WTC11 (cell line): ENCODE measurements around the gene TMEM120B. TPM values are rescaled to one million over a fixed set of nuclear protein-coding genes. Genes with fewer than 3 reads are reported as not detected.

Experiments used
- ATAC-seq: fragments of 200-7000 bp; cut with Tn5 transposase; 2 replicates; pipeline ENCODE4 v1.10.0; 2021; ENCODE audit warnings: mild to moderate bottlenecking, moderate library complexity
- CTCF ChIA-PET: fragments of 300-600 bp; sonication (Branson Sonifier 250); formaldehyde crosslinking; loops from one replicate; lab custom pipeline; 2021; ENCODE audit warnings: antibody characterized with exemption; lab: Charles Lee
- POLR2A ChIA-PET: fragments of 350-600 bp; sonication (Branson Sonifier 250); formaldehyde crosslinking; loops from one replicate; lab custom pipeline; 2021; ENCODE audit warnings: antibody characterized with exemption; lab: Charles Lee
- DNase-seq: peaks from one replicate; pipeline ENCODE4 v3.0.0; 2021; ENCODE audit warnings: low spot score
- H3K27ac Mint-ChIP-seq: 2 replicates; pipeline ENCODE4 v1.8.0; 2021; ENCODE audit warnings: mixed read lengths
- H3K27me3 Mint-ChIP-seq: 2 replicates; pipeline ENCODE4 v1.8.0; 2021; ENCODE audit warnings: low read depth, mild to moderate bottlenecking, moderate library complexity, mixed read lengths
- H3K36me3 Mint-ChIP-seq: 2 replicates; pipeline ENCODE4 v1.8.0; 2021; ENCODE audit warnings: mixed read lengths
- H3K4me1 Mint-ChIP-seq: 2 replicates; pipeline ENCODE4 v1.8.0; 2022; ENCODE audit warnings: mixed read lengths
- H3K4me3 Mint-ChIP-seq: 2 replicates; pipeline ENCODE4 v1.8.0; 2021; ENCODE audit warnings: mild to moderate bottlenecking, moderate library complexity, mixed read lengths
- H3K9me3 Mint-ChIP-seq: 2 replicates; pipeline ENCODE4 v1.8.0; 2021; ENCODE audit warnings: mixed read lengths
- FOXK1 ChIP-seq: sonication (generic); formaldehyde crosslinking; IDR thresholded peaks from 2 replicates; pipeline ENCODE4 v1.8.0; 2022; ENCODE audit warnings: mild to moderate bottlenecking, moderate library complexity, missing genetic modification reagents
- KAT7 ChIP-seq: sonication (generic); formaldehyde crosslinking; IDR thresholded peaks from 2 replicates; pipeline ENCODE4 v1.8.1; 2023; ENCODE audit warnings: missing genetic modification reagents, mild to moderate bottlenecking, borderline replicate concordance
- NR1H2 ChIP-seq: sonication (generic); formaldehyde crosslinking; IDR thresholded peaks from 2 replicates; pipeline ENCODE4 v1.9.0; 2021; ENCODE audit warnings: mild to moderate bottlenecking, moderate library complexity, missing genetic modification reagents
- RORB ChIP-seq: fragments of 250-450 bp; sonication (Bioruptor Pico); IDR thresholded peaks from 2 replicates; pipeline ENCODE4 v1.9.0; 2021; ENCODE audit warnings: mild to moderate bottlenecking
- TEAD1 ChIP-seq: sonication (generic); formaldehyde crosslinking; IDR thresholded peaks from 2 replicates; pipeline ENCODE4 v1.8.0; 2022; ENCODE audit warnings: mild to moderate bottlenecking, missing genetic modification reagents
- ZNF138 ChIP-seq: sonication (generic); formaldehyde crosslinking; conservative IDR thresholded peaks from 2 replicates; pipeline ENCODE4 v1.8.1; 2022; ENCODE audit warnings: mild to moderate bottlenecking, moderate library complexity, missing genetic modification reagents
- ZNF317 ChIP-seq: sonication (generic); formaldehyde crosslinking; IDR thresholded peaks from 2 replicates; pipeline ENCODE4 v1.8.1; 2023; ENCODE audit warnings: low read depth, mild to moderate bottlenecking, moderate library complexity, missing genetic modification reagents, borderline replicate concordance
- total RNA-seq: library from RNA; stranded (reverse); gene quantifications from 3 replicates; pipeline ENCODE4 v1.2.3, GENCODE V29; 2021
- TF ChIP-seq, protein P1 (sequence below): sonication (generic); formaldehyde crosslinking; IDR thresholded peaks from 2 replicates; pipeline ENCODE4 v1.8.0; 2023; ENCODE audit warnings: missing genetic modification reagents
- TF ChIP-seq, protein P2 (sequence below): sonication (generic); formaldehyde crosslinking; IDR thresholded peaks from 2 replicates; pipeline ENCODE4 v1.8.1; 2023; ENCODE audit warnings: mild to moderate bottlenecking, missing genetic modification reagents
- TF ChIP-seq, protein P3 (sequence below): sonication (generic); formaldehyde crosslinking; IDR thresholded peaks from 2 replicates; pipeline ENCODE4 v1.8.0; 2022; ENCODE audit warnings: mild to moderate bottlenecking, missing genetic modification reagents
- TF ChIP-seq, protein P4 (sequence below): sonication (generic); formaldehyde crosslinking; conservative IDR thresholded peaks from 2 replicates; pipeline ENCODE4 v1.8.1; 2023; ENCODE audit warnings: mild to moderate bottlenecking, low read depth, missing genetic modification reagents, moderate library complexity
- TF ChIP-seq, protein P5 (sequence below): sonication (generic); formaldehyde crosslinking; IDR thresholded peaks from 2 replicates; pipeline ENCODE4 v1.8.0; 2022; ENCODE audit warnings: mild to moderate bottlenecking, missing genetic modification reagents
- TF ChIP-seq, protein P6 (sequence below): sonication (generic); formaldehyde crosslinking; IDR thresholded peaks from 2 replicates; pipeline ENCODE4 v1.8.1; 2022; ENCODE audit warnings: missing genetic modification reagents, borderline replicate concordance
- TF ChIP-seq, protein P7 (sequence below): sonication (generic); formaldehyde crosslinking; IDR thresholded peaks from 2 replicates; pipeline ENCODE4 v1.8.0; 2022; ENCODE audit warnings: missing genetic modification reagents
- TF ChIP-seq, protein P8 (sequence below): sonication (generic); formaldehyde crosslinking; IDR thresholded peaks from 2 replicates; pipeline ENCODE4 v1.8.0; 2023; ENCODE audit warnings: missing genetic modification reagents, mild to moderate bottlenecking, borderline replicate concordance
- TF ChIP-seq, protein P9 (sequence below): sonication (generic); formaldehyde crosslinking; IDR thresholded peaks from 2 replicates; pipeline ENCODE4 v1.8.0; 2022; ENCODE audit warnings: mild to moderate bottlenecking, missing genetic modification reagents

Gene TMEM120B
- total RNA-seq, 1 experiment from 2014 or later, result 36.9 TPM

DNA sequence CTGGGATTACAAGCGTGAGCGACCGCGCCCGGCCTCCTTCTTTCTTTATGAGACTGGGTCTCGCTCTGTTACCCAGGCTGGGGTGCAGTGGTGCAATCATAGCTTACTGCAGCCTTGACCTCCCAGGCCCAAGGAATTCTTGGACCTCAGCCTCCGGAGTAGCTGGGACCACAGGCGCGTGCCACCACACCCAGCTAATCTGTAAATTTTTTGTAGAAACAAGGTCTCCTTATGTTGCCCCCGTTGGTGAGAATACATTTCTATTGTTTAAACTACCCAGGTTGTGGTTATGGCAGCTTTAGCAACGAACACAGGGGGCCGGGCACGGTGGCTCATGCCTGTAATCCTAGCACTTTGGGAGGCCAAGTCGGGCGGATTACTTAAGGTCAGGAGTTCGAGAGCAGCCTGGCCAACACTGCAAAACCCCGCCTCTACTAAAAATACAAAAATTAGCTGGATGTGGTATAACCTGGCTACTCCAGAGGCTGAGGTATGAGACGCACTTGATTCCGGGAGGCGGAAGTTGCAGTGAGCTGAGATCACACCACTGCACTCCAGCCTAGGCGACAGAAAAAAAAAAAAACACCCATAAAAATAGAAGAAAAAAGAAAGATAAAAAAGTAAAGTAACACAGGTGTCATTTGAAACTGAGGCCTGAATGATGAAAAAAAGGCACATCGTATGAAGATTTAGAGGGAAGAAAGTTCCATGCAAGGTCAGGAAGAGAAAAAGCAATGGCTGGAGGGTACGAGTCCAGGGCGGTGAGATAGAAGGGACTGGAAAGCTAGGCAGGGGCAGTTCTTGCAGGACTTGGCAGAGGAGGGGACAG lies 977 bp upstream of the TMEM120B start:
- no peaks in the 10 kb centered on the region for H3K27me3 Mint-ChIP-seq
- peaks cover 27% of the 10 kb centered on the region for H3K4me1 Mint-ChIP-seq
- ChIA-PET POLR2A (interaction anchor here (0.6 to 1.9 kb wide), 5 partner anchors 82 to 101 kb away, joined by 3 to 11 read pairs (median 6); partner anchors contain the start of gene RHOF), CTCF (interaction anchor here (0.8 to 3.5 kb wide), 15 partner anchors 13 to 269 kb away, joined by 3 to 32 read pairs (median 5); partner anchors contain the start of gene RHOF)
- ATAC-seq (peak; percentile 7; the same call in 1 of the 2 replicates), DNase-seq (no peak)
- TF ChIP-seq, protein P1, sequence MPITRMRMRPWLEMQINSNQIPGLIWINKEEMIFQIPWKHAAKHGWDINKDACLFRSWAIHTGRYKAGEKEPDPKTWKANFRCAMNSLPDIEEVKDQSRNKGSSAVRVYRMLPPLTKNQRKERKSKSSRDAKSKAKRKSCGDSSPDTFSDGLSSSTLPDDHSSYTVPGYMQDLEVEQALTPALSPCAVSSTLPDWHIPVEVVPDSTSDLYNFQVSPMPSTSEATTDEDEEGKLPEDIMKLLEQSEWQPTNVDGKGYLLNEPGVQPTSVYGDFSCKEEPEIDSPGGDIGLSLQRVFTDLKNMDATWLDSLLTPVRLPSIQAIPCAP (CRISPR knock-in tag), result no peak
- TF ChIP-seq FOXK1 (CRISPR knock-in tag), result no peak
- TF ChIP-seq, protein P2, sequence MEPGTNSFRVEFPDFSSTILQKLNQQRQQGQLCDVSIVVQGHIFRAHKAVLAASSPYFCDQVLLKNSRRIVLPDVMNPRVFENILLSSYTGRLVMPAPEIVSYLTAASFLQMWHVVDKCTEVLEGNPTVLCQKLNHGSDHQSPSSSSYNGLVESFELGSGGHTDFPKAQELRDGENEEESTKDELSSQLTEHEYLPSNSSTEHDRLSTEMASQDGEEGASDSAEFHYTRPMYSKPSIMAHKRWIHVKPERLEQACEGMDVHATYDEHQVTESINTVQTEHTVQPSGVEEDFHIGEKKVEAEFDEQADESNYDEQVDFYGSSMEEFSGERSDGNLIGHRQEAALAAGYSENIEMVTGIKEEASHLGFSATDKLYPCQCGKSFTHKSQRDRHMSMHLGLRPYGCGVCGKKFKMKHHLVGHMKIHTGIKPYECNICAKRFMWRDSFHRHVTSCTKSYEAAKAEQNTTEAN (CRISPR knock-in tag), result no peak
- TF ChIP-seq, protein P3, sequence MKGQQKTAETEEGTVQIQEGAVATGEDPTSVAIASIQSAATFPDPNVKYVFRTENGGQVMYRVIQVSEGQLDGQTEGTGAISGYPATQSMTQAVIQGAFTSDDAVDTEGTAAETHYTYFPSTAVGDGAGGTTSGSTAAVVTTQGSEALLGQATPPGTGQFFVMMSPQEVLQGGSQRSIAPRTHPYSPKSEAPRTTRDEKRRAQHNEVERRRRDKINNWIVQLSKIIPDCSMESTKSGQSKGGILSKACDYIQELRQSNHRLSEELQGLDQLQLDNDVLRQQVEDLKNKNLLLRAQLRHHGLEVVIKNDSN, result no peak
- no peak for TF ChIP-seq RORB (CRISPR knock-in tag)
- TF ChIP-seq, protein P4, sequence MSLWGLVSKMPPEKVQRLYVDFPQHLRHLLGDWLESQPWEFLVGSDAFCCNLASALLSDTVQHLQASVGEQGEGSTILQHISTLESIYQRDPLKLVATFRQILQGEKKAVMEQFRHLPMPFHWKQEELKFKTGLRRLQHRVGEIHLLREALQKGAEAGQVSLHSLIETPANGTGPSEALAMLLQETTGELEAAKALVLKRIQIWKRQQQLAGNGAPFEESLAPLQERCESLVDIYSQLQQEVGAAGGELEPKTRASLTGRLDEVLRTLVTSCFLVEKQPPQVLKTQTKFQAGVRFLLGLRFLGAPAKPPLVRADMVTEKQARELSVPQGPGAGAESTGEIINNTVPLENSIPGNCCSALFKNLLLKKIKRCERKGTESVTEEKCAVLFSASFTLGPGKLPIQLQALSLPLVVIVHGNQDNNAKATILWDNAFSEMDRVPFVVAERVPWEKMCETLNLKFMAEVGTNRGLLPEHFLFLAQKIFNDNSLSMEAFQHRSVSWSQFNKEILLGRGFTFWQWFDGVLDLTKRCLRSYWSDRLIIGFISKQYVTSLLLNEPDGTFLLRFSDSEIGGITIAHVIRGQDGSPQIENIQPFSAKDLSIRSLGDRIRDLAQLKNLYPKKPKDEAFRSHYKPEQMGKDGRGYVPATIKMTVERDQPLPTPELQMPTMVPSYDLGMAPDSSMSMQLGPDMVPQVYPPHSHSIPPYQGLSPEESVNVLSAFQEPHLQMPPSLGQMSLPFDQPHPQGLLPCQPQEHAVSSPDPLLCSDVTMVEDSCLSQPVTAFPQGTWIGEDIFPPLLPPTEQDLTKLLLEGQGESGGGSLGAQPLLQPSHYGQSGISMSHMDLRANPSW (CRISPR knock-in tag), result no peak
- TF ChIP-seq, protein P5, sequence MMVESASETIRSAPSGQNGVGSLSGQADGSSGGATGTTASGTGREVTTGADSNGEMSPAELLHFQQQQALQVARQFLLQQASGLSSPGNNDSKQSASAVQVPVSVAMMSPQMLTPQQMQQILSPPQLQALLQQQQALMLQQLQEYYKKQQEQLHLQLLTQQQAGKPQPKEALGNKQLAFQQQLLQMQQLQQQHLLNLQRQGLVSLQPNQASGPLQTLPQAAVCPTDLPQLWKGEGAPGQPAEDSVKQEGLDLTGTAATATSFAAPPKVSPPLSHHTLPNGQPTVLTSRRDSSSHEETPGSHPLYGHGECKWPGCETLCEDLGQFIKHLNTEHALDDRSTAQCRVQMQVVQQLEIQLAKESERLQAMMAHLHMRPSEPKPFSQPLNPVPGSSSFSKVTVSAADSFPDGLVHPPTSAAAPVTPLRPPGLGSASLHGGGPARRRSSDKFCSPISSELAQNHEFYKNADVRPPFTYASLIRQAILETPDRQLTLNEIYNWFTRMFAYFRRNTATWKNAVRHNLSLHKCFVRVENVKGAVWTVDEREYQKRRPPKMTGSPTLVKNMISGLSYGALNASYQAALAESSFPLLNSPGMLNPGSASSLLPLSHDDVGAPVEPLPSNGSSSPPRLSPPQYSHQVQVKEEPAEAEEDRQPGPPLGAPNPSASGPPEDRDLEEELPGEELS (CRISPR knock-in tag), result no peak
- no peak for TF ChIP-seq NR1H2 (CRISPR knock-in tag)
- TF ChIP-seq, protein P6, sequence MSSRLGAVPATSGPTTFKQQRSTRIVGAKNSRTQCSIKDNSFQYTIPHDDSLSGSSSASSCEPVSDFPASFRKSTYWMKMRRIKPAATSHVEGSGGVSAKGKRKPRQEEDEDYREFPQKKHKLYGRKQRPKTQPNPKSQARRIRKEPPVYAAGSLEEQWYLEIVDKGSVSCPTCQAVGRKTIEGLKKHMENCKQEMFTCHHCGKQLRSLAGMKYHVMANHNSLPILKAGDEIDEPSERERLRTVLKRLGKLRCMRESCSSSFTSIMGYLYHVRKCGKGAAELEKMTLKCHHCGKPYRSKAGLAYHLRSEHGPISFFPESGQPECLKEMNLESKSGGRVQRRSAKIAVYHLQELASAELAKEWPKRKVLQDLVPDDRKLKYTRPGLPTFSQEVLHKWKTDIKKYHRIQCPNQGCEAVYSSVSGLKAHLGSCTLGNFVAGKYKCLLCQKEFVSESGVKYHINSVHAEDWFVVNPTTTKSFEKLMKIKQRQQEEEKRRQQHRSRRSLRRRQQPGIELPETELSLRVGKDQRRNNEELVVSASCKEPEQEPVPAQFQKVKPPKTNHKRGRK (CRISPR knock-in tag), result no peak
- TF ChIP-seq, protein P7, sequence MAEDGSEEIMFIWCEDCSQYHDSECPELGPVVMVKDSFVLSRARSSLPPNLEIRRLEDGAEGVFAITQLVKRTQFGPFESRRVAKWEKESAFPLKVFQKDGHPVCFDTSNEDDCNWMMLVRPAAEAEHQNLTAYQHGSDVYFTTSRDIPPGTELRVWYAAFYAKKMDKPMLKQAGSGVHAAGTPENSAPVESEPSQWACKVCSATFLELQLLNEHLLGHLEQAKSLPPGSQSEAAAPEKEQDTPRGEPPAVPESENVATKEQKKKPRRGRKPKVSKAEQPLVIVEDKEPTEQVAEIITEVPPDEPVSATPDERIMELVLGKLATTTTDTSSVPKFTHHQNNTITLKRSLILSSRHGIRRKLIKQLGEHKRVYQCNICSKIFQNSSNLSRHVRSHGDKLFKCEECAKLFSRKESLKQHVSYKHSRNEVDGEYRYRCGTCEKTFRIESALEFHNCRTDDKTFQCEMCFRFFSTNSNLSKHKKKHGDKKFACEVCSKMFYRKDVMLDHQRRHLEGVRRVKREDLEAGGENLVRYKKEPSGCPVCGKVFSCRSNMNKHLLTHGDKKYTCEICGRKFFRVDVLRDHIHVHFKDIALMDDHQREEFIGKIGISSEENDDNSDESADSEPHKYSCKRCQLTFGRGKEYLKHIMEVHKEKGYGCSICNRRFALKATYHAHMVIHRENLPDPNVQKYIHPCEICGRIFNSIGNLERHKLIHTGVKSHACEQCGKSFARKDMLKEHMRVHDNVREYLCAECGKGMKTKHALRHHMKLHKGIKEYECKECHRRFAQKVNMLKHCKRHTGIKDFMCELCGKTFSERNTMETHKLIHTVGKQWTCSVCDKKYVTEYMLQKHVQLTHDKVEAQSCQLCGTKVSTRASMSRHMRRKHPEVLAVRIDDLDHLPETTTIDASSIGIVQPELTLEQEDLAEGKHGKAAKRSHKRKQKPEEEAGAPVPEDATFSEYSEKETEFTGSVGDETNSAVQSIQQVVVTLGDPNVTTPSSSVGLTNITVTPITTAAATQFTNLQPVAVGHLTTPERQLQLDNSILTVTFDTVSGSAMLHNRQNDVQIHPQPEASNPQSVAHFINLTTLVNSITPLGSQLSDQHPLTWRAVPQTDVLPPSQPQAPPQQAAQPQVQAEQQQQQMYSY (CRISPR knock-in tag), result no peak
- TF ChIP-seq, protein P8, sequence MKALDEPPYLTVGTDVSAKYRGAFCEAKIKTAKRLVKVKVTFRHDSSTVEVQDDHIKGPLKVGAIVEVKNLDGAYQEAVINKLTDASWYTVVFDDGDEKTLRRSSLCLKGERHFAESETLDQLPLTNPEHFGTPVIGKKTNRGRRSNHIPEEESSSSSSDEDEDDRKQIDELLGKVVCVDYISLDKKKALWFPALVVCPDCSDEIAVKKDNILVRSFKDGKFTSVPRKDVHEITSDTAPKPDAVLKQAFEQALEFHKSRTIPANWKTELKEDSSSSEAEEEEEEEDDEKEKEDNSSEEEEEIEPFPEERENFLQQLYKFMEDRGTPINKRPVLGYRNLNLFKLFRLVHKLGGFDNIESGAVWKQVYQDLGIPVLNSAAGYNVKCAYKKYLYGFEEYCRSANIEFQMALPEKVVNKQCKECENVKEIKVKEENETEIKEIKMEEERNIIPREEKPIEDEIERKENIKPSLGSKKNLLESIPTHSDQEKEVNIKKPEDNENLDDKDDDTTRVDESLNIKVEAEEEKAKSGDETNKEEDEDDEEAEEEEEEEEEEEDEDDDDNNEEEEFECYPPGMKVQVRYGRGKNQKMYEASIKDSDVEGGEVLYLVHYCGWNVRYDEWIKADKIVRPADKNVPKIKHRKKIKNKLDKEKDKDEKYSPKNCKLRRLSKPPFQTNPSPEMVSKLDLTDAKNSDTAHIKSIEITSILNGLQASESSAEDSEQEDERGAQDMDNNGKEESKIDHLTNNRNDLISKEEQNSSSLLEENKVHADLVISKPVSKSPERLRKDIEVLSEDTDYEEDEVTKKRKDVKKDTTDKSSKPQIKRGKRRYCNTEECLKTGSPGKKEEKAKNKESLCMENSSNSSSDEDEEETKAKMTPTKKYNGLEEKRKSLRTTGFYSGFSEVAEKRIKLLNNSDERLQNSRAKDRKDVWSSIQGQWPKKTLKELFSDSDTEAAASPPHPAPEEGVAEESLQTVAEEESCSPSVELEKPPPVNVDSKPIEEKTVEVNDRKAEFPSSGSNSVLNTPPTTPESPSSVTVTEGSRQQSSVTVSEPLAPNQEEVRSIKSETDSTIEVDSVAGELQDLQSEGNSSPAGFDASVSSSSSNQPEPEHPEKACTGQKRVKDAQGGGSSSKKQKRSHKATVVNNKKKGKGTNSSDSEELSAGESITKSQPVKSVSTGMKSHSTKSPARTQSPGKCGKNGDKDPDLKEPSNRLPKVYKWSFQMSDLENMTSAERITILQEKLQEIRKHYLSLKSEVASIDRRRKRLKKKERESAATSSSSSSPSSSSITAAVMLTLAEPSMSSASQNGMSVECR (CRISPR knock-in tag), result no peak
- TF ChIP-seq, protein P9, sequence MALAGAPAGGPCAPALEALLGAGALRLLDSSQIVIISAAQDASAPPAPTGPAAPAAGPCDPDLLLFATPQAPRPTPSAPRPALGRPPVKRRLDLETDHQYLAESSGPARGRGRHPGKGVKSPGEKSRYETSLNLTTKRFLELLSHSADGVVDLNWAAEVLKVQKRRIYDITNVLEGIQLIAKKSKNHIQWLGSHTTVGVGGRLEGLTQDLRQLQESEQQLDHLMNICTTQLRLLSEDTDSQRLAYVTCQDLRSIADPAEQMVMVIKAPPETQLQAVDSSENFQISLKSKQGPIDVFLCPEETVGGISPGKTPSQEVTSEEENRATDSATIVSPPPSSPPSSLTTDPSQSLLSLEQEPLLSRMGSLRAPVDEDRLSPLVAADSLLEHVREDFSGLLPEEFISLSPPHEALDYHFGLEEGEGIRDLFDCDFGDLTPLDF (CRISPR knock-in tag), result no peak
- no peak for TF ChIP-seq ZNF317 (CRISPR knock-in tag)
- no peak for TF ChIP-seq KAT7
- TF ChIP-seq ZNF138, result no peak
- TF ChIP-seq TEAD1 (CRISPR knock-in tag), result no peak
- H3K4me3 Mint-ChIP-seq, result peak overlapping the region; percentile 90
- peaks cover 8% of the 10 kb centered on the region for H3K36me3 Mint-ChIP-seq
- H3K9me3 Mint-ChIP-seq, result no peaks in the 10 kb centered on the region
- peak overlapping the region; percentile 96 for H3K27ac Mint-ChIP-seq
